Progenitor cell of endocrine pancreas (in vitro differentiated cells): Measurements from ENCODE around the gene SCN1B. TPM values are rescaled to one million over a fixed set of nuclear protein-coding genes. Genes with fewer than 3 reads are reported as not detected.

Experiments
- DNase-seq: peaks from one replicate; pipeline ENCODE4 v3.0.0; 2021; ENCODE audit warnings: low spot score; ENCODE audit not compliant: unreplicated experiment
- H3K27ac Mint-ChIP-seq: 2 replicates; pipeline ENCODE4 v1.8.0; 2021; ENCODE audit warnings: mild to moderate bottlenecking, moderate library complexity, mixed read lengths
- H3K27me3 Mint-ChIP-seq: 2 replicates; pipeline ENCODE4 v1.8.0; 2021; ENCODE audit warnings: mixed read lengths
- H3K36me3 Mint-ChIP-seq: 2 replicates; pipeline ENCODE4 v1.8.0; 2022; ENCODE audit warnings: mixed read lengths; ENCODE audit not compliant: insufficient read depth
- H3K4me1 Mint-ChIP-seq: 2 replicates; pipeline ENCODE4 v1.8.0; 2021; ENCODE audit warnings: low read depth, mixed read lengths
- H3K4me3 Mint-ChIP-seq: 2 replicates; pipeline ENCODE4 v1.8.0; 2021; ENCODE audit warnings: low read depth, mild to moderate bottlenecking, moderate library complexity, mixed read lengths
- H3K9me3 Mint-ChIP-seq: 2 replicates; pipeline ENCODE4 v1.8.0; 2021; ENCODE audit warnings: low read depth, mixed read lengths
- total RNA-seq: library from RNA; stranded (reverse); gene quantifications from 2 replicates; pipeline ENCODE4 v1.2.1, GENCODE V29; 2021
- TF ChIP-seq, protein P1 (sequence below): fragments of 200-600 bp; sonication (generic); IDR thresholded peaks from one replicate; pipeline ENCODE4 v1.5.0; 2021; ENCODE audit warnings: antibody characterized with exemption, mild to moderate bottlenecking; ENCODE audit not compliant: unreplicated experiment

SCN1B gene
- total RNA-seq, 1 donor from 2014 or later = 1.7 TPM

DNA sequence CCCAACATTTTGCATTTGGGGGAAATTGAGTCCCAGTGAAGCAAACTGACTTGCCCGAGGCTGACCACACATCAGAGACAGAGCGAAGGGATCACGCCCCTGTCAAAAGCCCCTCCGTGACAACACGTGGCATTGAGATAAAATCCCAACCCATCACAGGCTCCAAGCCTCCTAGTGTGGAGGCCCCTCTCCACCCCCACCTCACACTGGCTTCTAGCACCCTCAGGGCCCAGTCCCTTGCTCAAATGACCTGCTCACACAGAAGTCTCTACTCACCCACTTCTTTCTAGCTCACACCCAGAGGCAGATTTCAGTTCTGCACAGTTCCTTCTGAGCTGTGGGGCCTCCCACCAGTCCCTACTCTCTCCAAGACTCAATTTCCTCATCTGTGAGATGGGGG is 21.5 kb downstream of the SCN1B start:
- Mint-ChIP-seq H3K27me3 (no peaks in the 10 kb centered on the region), H3K27ac (no peak overlapping the region)

DNA sequence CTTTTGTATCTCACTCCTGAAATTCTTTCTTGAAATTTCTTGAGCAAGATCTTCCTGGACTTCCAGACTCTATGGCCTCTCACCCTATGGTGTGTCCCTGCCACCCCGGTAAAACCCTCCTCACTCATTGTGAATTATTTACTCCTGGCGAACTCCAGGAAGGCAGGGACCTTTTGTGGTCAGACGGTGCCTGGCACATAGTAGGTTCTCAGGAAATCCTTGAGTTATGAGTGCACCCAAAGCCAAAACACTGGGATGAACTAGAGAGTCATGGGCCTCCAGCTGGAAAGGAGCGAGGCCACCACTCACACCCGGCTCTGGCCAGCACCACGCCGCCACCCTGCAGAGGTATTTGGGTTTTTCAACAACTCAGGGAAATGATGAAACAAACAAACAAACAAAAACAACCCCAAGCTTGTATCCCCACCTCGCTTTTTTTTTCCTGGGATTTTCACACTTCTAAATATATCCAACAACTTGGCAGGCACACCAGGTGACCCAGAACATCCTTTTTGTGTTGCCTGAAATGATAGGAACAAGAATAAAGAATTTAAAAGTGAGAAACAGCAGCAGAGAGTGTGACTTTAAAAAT is 22.4 kb downstream of the SCN1B start:
- no peak for DNase-seq
- peaks cover 6% of the 10 kb centered on the region for H3K36me3 Mint-ChIP-seq
- H3K27me3 Mint-ChIP-seq = no peaks in the 10 kb centered on the region
- no peak overlapping the region for H3K4me3 Mint-ChIP-seq
- no peak overlapping the region for H3K27ac Mint-ChIP-seq
- TF ChIP-seq, protein P1, sequence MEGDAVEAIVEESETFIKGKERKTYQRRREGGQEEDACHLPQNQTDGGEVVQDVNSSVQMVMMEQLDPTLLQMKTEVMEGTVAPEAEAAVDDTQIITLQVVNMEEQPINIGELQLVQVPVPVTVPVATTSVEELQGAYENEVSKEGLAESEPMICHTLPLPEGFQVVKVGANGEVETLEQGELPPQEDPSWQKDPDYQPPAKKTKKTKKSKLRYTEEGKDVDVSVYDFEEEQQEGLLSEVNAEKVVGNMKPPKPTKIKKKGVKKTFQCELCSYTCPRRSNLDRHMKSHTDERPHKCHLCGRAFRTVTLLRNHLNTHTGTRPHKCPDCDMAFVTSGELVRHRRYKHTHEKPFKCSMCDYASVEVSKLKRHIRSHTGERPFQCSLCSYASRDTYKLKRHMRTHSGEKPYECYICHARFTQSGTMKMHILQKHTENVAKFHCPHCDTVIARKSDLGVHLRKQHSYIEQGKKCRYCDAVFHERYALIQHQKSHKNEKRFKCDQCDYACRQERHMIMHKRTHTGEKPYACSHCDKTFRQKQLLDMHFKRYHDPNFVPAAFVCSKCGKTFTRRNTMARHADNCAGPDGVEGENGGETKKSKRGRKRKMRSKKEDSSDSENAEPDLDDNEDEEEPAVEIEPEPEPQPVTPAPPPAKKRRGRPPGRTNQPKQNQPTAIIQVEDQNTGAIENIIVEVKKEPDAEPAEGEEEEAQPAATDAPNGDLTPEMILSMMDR = no peak
- H3K4me1 Mint-ChIP-seq = peaks cover 11% of the 10 kb centered on the region
- H3K9me3 Mint-ChIP-seq = no peaks in the 10 kb centered on the region

More for the DNA sequence above, 21.5 kb downstream of the SCN1B start:
- peaks cover 15% of the 10 kb centered on the region for H3K4me1 Mint-ChIP-seq
- H3K4me3 Mint-ChIP-seq = no peak overlapping the region
- no peaks in the 10 kb centered on the region for H3K9me3 Mint-ChIP-seq
- TF ChIP-seq, protein P1 = no peak
- DNase-seq = no peak
- H3K36me3 Mint-ChIP-seq = peaks cover 6% of the 10 kb centered on the region

DNA sequence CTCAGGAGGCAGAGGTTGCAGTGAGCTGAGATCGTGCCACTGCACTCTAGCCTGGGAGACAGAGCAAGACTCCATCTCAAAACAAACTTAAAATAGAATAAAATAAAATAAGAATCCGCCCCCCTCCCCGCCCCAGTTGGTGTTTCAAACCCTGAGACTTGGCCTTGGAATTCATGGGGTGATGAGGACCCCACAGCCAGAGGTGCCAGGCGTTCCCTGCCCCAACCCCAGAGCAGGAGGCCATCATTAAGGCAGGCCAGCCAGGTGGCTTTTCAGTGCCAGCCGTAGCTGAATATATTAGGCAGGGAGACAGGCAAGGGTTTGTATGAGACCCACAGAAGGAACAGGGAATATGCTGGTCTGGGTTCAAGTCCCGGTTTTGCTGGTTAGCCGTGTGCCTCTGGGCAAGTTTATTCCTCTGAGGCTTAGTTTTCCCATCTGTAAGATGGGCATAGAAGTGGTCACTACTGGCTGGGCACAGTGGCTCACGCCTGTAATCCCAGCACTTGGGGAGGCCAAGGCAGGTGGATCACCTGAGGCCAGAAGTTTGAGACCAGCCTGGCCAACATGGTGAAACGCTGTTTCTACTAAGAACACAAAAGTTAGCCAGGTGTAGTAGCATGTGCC is 23.5 kb downstream of the SCN1B start:
- Mint-ChIP-seq H3K27me3 (no peaks in the 10 kb centered on the region), H3K4me3 (no peak overlapping the region), H3K4me1 (peaks cover 10% of the 10 kb centered on the region), H3K27ac (no peak overlapping the region), H3K36me3 (peaks cover 6% of the 10 kb centered on the region), H3K9me3 (no peaks in the 10 kb centered on the region)
- TF ChIP-seq, protein P1 = no peak
- DNase-seq = no peak

DNA sequence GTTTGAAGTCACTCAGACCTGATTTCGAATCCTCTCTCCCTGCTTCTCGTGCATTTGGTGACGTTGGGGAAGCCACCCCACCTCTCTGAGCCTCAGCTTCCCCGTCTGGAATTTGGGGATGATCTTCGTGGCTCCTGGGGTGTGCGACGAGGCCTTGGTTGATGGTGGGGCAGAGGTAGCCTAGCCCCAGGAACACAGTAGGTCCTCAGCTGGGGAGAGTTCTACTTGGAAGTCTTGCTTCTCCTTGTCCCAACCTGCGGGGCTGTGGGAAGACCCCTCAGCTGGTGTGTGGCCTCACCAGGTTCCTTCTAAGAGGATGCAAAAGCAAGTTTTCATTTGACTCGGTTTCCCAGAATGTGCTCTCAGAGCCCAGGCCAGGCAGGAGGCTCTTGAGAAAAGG is 24.4 kb downstream of the SCN1B start:
- peaks cover 10% of the 10 kb centered on the region for H3K4me1 Mint-ChIP-seq
- TF ChIP-seq, protein P1 = no peak
- no peak overlapping the region for H3K27ac Mint-ChIP-seq
- peaks cover 6% of the 10 kb centered on the region for H3K36me3 Mint-ChIP-seq
- no peak for DNase-seq
- H3K4me3 Mint-ChIP-seq = no peak overlapping the region
- no peaks in the 10 kb centered on the region for H3K27me3 Mint-ChIP-seq
- no peaks in the 10 kb centered on the region for H3K9me3 Mint-ChIP-seq

DNA sequence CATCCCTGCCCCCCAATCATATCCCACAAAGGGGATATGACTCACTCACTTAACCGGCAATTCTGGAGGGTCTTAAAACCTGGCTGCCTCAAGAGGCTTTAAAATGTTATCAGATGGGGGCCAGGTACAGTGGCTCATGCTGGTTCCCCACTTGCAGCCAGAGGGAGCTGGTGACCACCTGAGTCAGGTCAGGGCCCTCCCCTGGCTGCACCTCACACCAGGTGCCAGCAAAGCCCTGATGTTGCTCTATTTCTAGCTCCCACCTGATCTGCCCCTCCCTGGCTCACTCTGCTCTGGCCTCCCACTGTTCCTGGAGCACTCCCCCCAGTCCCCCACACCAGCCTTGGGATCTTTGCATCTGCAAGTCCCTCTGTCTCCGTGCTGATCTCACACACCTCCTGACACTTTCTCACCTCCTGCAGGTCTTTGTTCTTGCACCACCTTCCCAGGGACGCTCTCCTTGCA is 25.5 kb downstream of the SCN1B start:
- Mint-ChIP-seq H3K27ac (peak overlapping the region; percentile 91), H3K4me3 (peak overlapping the region; percentile 3), H3K27me3 (no peaks in the 10 kb centered on the region), H3K4me1 (peaks cover 10% of the 10 kb centered on the region), H3K9me3 (no peaks in the 10 kb centered on the region), H3K36me3 (peaks cover 5% of the 10 kb centered on the region)
- DNase-seq = no peak
- TF ChIP-seq, protein P1 = peak; percentile 62
